HTR-8/SVneo (cell line): ENCODE measurements around the gene ACOX1.

Source experiments
- DNase-seq: peaks from one replicate; pipeline ENCODE4 v3.0.0; 2011; ENCODE audit warnings: low spot score, mixed read lengths; ENCODE audit not compliant: insufficient read length
- FAIRE-seq: peaks from 2 replicates; lab custom pipeline; 2011; peaks lifted over from hg19 to GRCh38; lab: Jason Lieb, UNC

The ACOX1 gene

GRCh38 chr17:75978938-75979704 lies at the start of gene ACOX1, which contains the start of gene TEN1:
ACOX1 (minus strand) TSS chr17:75979166; CDS start chr17:75979073, 93 bp downstream.
TEN1 (plus strand) TSS chr17:75979240; CDS start chr17:75986193, 6,953 bp downstream.
- DNase-seq (peak; percentile 98), FAIRE-seq (peak; percentile 83)

GRCh38 chr17:76027159-76027839 lies 48.3 kb upstream of the ACOX1 start, which contains the start of gene EVPL:
EVPL (minus strand) TSS chr17:76027306; CDS start chr17:76027198, 108 bp downstream.
- peak; percentile 70 for FAIRE-seq
- DNase-seq = no peak

GRCh38 chr17:76026714-76027158 lies 47.8 kb upstream of the ACOX1 start:
- DNase-seq (no peak), FAIRE-seq (no peak)

- peak; percentile 65 for FAIRE-seq
- no peak for DNase-seq
Measured at GRCh38 chr17:76025294-76025693, 46.3 kb upstream of the ACOX1 start.

GRCh38 chr17:76024353-76024752 lies 45.4 kb upstream of the ACOX1 start:
- FAIRE-seq (peak; percentile 44), DNase-seq (no peak)

GRCh38 chr17:76023900-76024237 lies 44.9 kb upstream of the ACOX1 start:
- FAIRE-seq = no peak
- no peak for DNase-seq

- DNase-seq (no peak), FAIRE-seq (no peak)
Measured at GRCh38 chr17:76022973-76023899, 44.3 kb upstream of the ACOX1 start.

GRCh38 chr17:76022285-76022684 lies 43.3 kb upstream of the ACOX1 start:
- FAIRE-seq = no peak
- DNase-seq = no peak

GRCh38 chr17:76019833-76020467 lies 41.0 kb upstream of the ACOX1 start:
- DNase-seq (no peak), FAIRE-seq (no peak)

- DNase-seq (no peak), FAIRE-seq (no peak)
Measured at GRCh38 chr17:76018801-76019200, 39.8 kb upstream of the ACOX1 start.

GRCh38 chr17:76018340-76018680 lies 39.3 kb upstream of the ACOX1 start:
- no peak for DNase-seq
- FAIRE-seq = no peak

- no peak for FAIRE-seq
- DNase-seq = no peak
Measured at GRCh38 chr17:76017481-76018339, 38.7 kb upstream of the ACOX1 start.

- FAIRE-seq (no peak), DNase-seq (no peak)
Measured at GRCh38 chr17:76014925-76015261, 35.9 kb upstream of the ACOX1 start.

GRCh38 chr17:76014100-76014924 lies 35.3 kb upstream of the ACOX1 start:
- peak; percentile 91 for FAIRE-seq

GRCh38 chr17:76013377-76013932 lies 34.5 kb upstream of the ACOX1 start:
- no peak for DNase-seq
- no peak for FAIRE-seq

More at GRCh38 chr17:76014100-76014924, 35.3 kb upstream of the ACOX1 start:
- peak; percentile 91 for DNase-seq

GRCh38 chr17:76011951-76012350 lies 33.0 kb upstream of the ACOX1 start:
- DNase-seq (no peak), FAIRE-seq (no peak)

- DNase-seq = no peak
Measured at GRCh38 chr17:76009969-76010661, 31.1 kb upstream of the ACOX1 start.

More at GRCh38 chr17:76009969-76010661, 31.1 kb upstream of the ACOX1 start:
- no peak for FAIRE-seq
